Stimulated activated CD4-positive, alpha-beta T cell treated with anti-CD3 and anti-CD28 coated beads, Interleukin-15, amount 100 ng/mL, for 24 hours (primary cell): ENCODE data around the gene ADAMTSL1.

Source experiments
- DNase-seq: peaks from one replicate; pipeline ENCODE4 v3.0.0-alpha.2; 2020

ADAMTSL1 gene

DNA sequence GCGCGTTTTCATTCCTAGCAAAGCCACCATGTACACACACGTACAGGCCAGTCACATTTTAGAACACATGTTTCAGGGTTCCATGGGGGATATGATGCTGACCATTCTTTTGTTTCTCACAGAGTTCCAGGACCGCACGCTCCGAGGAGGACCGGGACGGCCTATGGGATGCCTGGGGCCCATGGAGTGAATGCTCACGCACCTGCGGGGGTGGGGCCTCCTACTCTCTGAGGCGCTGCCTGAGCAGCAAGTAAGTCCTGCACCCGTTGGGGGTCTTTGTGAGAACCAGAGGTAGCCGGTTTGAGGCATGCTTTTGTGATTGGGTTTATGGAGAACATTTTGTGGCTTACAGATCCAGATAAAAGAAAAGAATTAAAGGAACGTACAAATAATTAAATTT, 30.8 kb downstream of the ADAMTSL1 start:
- no peak for DNase-seq

DNA sequence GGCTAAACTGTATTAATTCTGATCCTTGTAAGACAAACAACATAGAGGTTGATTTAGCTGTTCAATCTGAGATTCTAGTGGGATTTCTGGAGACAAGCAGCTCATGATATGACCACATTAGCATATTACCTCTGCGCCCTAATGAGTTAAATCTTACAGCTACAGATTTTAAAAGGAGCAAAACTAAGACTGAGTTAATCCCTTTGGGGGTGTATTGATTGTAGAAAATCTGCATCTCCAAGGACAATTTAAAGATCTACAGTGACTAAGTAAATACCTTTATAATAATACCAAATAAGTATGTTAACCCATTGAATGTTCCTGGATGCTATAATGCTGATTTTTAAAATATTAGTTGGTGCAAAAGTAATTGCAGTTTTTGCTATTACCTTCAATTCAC, 33.2 kb downstream of the ADAMTSL1 start:
- no peak for DNase-seq

DNA sequence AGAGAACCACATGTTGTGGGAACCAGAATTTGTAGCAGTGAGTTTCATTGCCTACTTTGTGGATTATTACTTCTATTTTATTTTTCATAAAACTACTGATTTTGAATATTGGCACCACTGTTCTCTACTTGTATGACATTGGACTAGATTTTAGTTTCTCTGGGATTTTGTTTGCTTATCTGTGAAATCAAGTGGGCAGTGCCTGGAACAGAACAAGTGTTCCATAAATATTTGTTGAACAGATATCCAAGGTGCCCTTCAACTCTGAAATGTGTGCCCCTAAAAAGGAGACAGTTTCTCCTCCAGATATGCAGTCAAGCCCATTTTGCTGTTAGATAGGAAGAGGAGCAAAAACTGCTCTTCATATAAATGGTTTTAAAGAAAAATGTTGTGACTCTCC, 42.6 kb downstream of the ADAMTSL1 start:
- no peak for DNase-seq

DNA sequence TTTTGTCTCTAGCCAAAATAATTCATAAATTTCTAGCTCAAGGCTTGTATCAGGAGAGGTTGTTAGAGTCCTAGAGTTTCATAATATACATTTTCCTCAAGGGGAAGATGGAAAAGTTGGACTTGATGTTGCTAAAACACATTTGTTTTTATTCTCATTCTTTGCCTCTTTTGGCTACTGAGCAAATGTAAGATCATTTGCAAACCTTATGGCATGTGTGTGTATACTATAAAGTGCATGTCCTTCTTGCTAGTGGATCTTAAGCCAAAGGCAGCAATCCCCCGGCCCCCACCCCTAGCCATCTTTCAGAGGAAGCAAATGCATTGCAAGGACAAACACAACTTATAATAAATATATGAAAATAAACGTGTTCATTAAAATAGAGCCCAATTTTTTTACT, 43.0 kb downstream of the ADAMTSL1 start:
- no peak for DNase-seq

DNA sequence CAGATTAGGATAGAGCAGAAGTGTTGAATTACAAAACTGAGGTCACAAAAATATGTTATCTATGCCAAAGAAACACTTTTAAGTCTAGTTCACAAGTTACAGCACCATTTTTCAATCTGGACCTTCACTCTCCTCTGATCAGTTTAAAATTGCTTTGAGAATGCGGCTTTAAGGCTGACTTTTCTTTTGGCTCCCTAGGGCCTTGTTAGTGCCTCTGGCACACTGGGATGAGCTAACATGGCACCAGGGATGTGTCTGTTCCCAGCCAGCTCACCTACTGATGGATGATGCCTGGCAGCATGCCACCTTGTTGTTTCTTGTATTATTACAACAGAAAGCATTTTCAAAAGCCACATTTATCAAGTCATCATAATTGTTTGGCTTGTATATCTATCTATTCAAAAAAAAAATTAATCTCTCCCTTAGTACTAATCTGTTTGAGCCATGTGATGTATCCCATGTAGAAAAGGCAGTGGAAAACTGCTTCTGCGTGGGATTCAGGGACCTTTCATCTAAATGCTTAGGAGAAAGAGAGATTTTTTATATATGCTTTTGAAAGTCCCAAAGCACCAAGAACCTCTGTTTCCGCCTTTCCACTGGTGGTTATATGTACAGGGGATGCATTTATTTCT, 46.6 kb downstream of the ADAMTSL1 start:
- DNase-seq, result no peak

DNA sequence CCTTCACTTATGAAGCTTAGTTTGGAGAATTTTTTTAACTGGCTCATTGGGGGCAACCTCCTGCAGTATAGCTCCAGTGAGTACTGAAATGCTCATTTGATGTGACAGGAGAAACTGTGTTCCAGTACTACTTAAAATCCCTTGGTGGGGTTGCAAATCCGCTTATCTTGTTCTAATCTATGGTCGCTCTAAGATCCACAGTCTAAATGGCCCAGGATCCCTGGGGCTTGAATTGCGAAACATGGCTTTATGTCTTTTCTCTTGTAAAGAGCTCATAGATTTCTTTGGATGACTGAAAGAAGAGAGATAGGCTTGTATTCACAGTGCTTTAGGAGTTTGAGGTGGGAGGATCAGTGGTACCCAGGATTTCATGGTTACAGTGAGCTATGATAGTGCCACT, 52.7 kb downstream of the ADAMTSL1 start:
- DNase-seq, result no peak

DNA sequence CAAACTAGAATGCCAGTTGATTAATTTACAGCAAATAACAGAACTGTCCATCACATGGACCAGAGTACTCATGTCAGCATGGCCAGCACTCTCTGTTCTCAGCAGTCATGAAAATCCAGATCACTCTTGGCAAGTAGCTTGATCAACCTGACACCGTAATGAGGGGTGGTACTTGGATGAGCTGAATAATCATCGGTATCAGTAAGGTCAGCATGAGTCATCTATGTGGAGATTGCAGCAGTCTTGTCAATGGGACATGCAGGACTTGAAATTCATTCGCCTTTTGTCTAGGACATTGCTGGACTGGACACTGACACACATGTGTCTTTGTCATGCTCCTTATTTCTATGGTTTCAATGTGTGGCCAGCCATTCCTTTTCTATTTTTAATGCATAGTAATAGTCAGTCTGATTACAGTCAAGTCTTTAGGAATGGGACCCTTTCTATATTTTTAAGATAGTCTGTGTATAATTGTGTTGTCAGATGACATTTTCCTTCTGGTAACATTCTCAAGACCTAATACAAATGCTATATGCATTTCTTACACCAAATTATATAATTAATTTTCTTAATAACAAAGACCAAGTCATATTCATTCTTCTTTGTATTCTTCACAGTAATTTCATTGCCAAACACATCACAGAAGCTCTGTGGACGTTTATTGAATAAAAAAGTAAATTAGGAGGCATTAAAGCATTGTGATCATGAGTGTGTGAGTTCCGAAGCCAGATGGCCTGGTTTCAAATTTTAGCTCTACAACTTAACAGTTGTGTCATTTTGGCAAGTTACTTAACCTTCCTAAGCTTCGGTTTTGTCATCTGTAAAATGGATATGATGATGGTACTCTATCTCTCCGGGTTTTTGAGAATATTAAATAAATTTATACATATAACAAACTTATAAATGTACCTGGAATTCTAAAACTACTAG, 57.4 kb downstream of the ADAMTSL1 start:
- DNase-seq, result no peak

DNA sequence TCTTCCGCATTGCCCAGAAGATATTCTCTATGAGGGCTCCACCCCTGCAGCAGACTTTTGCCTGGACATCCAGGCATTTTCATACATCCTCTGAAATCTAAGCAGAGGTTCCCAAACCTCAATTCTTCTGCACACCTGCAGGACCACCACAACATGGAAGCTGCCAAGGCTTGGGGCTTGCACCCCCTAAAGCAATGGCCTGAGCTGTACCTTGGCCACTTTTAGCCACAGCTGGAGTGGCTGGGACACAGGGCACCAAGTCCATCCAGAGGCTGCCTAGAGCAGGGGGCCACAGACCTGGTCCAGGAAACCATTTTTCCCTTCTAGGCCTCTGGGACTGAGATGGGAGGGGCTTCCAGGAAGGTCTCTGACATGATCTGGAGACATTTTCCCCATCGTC, 60.7 kb downstream of the ADAMTSL1 start:
- DNase-seq, result no peak

DNA sequence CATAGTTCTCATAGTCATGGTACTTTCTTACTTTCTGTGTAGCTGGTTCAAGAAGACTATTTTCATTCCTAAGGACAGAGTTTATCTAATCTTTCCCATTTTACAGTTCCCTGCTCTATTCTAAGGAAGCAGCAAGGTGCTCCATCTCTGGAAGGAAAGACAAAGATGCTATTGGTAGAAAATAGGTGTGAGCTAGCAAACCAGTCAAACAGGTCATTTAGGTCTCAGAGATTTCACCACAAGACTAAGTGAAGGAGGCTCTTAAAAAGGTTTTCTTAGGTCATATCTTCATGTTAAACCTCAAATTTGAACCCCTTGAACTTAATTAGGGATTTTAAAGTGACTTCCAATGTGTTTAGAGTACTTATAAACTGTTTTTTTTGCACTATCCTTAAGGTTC, 62.6 kb downstream of the ADAMTSL1 start:
- DNase-seq, result no peak

DNA sequence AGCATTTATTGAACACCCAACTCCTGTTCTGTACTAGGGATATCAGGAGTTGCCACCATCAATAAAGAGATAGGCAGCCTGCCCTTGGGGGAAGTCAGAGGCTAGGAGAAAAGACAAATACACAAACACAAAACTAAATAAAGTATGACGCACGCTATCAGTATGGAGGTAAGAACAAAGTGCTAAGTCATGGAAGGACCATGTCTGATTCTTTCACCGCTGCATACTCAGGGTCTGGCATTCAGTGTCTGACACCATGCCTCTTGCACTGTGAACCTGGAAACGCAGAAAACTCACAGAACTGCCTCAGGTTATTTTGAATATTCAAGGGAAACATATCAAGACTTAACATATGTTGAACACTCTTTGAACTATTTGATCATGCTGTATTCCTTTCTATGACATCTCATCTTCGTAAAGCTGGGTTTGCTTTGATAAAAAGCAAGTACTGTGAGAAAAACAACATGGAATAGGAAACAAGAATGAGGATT, 65.3 kb downstream of the ADAMTSL1 start:
- no peak for DNase-seq

DNA sequence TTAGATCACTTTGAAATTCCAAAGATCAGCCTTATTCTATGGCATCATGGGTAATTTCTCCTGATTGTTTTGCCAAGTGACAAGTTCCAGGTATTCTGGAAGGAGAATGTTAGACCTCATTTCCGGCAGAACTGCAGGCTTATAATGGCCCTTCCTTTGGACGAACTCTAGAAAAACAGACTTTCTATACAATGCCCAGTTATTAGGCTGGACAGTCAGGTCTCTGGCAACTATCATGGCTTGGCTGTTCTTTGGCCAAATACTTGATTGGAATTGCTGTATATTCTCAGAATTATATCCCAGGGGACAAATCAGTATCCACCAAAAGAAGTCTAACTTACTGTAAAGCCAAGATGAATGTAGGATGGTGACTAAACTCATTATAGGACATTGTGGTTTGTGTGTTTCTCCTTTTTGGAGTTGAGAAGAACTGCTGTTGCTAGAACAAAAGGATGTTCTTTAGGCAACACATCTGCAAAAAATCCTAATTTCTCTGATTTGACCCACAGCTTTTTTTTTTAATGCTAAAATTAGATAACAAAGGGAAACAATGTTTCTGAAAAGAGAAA, 69.0 kb downstream of the ADAMTSL1 start:
- DNase-seq, result no peak

DNA sequence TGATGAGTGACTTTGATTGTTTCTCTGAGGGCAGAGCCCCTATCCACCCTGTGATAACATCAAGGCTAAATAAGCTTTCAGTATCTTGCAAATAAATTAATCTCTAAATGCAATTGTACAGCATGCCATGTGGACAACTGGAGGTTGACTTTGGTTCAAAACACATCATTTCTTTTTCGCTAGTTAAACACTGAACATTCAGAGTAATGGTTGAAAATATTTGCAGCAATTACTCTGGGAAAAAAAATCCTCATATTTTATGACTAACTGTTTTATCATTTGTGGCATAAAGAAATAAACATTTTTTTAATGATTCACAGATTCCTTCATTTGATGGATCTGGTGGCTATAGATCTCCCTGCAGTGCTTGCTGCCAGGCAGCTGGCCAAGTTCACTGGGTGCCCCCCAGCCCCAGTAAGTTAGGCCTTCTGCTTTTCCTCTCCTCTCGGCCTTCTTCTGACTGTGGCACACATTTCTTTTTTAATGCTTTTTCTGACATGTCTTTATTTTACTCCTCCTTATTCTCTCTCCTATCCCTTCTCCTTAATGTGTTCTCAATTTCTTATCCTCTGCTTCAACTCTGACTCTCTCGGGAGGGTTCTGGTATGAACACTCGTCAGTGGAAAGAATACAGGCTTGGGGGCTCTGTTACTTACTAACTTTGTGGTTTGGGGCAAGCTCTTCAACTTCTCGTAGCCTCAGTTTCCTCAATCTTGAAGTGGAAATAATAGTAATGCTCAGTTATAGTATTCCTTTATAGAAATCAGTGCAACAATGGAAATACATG, 69.6 kb downstream of the ADAMTSL1 start:
- no peak for DNase-seq

DNA sequence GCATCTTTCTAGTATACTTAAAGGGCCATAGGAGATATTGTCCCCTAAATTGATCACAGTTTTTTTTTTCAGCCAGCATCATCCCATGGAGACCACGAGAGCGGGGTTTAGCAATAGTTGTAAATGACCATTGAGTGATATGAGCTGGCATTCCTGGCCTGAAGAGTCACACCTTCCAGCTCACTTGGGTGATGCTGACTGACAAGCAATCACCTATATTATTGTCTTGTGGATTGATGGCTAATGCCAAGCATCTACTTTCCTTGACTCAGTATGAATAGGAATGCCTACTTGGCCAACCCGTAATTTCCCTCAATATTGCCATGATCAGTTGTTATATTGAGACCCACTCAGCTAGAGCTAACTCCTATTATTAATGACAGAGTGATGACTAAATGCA, 70.5 kb downstream of the ADAMTSL1 start:
- no peak for DNase-seq

DNA sequence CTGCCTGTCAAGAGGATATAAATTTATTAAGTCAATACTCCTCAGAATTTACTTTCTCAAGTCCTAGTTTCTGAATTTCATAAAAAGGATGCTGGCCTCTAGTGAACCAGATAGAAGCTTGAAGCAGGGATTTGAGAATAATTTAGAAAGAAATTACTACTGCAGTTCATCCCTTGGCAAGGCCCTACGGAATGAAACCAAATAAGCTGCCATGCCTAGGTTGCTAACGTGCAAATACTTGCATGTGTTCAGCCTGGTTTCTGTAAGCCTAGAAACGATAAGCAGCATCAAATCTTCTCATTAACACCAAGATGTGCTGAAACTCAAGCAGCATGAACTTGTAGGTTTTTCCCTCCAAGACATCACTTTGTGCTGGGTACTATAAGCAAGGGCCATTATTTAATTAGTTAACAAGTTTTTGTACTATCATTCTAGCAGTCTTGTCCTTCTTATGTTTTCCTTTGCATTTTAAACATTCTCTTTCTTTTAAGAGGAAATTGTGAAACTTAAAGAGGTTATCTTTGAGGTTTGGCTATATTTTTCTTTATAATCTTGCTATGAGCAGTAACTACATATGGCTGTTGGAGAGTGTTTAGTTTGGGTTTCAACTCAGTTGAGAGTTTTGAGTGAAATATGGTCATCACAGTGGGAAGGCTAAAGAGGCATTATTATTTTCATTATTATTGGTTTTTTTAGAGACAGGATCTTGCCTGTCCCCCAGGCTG, 71.8 kb downstream of the ADAMTSL1 start:
- no peak for DNase-seq

DNA sequence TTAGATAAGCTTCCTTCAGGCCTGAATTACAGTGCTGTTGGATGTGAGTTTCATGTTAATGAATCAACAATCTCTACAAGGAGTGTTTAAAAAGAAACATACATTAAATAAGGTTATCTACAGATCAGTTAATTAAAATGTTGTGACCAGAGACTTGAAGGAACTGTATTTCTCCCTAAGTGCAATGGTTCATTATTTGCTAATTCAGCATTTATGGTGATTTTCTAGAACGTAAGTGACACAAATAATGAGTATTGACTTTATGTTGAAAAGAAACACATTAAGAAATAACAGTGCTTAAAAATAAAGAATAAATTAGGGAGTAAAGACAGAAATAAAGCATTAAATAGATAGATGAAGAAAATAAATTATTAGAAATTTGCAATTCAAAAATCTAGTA, 74.5 kb downstream of the ADAMTSL1 start:
- DNase-seq, result no peak

DNA sequence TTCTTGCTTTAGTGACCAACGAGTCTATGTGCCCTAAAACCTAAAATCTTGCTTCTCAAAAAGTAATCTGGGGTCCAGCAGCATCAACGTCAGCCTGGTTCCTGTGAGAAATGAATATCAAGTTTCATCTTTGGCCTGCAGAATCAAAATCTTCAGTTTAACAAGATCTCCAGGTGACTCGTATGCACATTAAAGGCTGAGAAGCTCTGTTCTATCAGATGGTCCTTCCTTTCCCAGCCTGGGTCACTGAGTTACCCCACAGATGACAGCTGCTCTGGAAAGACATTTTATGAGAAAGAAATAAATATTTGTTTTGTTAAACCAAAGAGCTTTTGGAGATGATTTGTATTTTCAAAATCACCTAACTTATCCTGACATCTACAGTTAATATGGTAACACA, 75.8 kb downstream of the ADAMTSL1 start:
- DNase-seq, result no peak

DNA sequence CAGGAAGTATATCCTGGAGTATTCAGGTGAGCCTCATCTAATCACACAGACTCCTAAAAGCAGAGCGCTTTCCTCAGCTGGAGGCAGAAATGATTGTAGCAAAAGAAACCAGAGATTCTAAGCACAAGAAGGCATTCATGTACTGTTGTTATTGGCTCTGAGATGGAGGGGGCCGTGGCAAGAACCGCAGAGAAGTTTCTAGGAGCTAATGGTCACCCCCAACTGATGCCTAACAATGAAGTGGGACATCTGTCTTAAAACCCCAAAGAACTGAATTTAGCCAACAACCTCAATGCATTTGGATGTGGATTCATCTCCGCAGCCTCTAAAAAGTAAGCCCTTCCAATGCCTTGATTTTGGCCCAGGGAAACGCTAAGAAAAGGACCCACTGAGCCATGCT, 76.3 kb downstream of the ADAMTSL1 start:
- DNase-seq, result no peak

DNA sequence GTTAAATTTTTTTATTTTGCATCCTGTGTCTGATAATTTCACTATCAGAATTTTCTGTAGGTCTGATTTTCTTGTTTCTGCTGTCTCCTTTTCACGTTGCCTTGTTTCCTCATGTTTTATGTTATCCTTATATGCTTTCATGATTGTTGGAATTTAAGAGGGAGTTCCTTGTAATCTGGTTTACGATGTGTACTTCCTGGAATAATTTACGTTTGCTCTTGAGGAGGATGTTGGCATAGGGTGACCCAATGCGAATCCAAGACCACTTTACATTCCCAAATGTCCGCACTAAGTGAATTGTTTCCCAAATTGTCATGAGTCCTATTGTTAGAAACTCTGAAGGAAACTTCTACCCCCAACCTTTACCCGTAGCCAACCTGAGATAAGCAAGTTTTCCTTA, 80.3 kb downstream of the ADAMTSL1 start:
- no peak for DNase-seq

DNA sequence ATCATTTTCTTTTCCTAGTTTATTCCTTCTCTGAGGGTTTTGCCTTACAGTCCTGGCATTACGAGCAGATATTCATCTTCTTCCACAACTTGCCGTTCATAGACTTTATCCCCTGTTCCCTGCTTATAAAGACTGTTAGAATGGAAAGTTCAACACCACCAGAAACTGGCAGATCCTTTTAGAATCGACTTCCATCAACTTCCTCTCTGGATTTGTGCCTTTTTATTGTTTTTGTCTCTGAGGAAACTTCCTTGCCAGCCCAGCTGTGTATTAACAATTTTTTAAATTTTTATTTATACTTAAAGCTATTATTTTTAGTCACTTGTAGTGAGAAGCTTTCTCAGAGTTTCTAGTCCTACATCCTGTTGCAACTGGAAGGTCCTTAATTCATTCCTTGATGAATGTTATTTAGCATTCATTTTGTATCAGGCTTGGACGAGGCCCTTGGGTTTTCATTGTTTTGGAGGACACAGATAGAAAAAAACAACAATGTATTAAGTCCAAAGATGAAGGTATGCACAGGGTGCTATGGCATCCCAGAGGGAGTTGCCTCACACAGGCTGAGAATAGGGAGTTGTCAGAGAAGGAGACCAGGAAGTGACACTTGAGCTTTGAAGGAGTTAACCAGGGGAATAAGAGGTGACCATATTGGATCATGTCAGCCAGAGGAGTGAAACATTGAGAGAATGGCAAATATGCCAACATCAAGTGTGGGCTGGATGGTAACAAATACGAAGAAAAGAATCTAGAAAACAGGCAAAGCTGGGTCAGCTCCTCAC, 81.3 kb downstream of the ADAMTSL1 start:
- DNase-seq, result no peak

DNA sequence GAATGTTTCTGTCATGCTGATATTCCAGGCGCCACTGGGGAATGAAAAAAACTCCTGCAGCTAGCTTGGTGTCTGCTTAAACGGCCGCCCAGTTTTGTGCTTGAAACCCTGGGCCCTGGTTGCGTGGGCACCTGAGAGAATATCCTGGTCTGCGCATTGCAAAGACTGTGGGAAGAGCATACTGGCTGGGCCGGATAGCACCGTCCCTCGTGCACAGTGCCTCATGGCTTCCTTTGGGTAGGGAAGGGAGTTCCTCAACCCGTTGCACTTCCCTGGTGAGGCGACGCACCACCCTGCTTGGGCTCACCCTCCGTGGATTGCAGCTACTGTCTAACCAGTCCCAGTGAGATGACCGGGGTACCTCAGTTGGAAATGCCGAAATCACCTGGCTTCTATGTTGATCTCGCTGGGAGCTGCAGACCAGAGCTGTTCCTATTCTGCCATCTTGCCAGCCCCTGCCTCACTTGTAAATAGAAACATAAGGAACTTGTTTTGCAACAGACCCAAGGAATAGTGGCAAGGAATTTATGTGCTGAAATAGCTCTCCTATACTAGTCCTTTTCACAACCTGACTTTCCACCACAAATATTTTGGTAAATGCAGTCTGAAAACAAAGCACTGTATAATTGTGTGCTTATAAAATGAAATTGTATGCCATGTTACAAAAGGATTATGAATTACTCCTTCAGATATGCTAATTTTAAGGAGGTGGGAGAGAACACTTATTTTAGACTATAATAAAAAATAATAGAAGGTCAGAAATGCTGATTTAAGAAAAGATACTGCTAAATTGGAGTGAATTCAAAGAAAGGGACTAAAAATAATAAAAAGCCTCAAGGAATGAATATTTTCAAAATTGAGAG, 90.3 kb downstream of the ADAMTSL1 start:
- DNase-seq, result no peak

DNA sequence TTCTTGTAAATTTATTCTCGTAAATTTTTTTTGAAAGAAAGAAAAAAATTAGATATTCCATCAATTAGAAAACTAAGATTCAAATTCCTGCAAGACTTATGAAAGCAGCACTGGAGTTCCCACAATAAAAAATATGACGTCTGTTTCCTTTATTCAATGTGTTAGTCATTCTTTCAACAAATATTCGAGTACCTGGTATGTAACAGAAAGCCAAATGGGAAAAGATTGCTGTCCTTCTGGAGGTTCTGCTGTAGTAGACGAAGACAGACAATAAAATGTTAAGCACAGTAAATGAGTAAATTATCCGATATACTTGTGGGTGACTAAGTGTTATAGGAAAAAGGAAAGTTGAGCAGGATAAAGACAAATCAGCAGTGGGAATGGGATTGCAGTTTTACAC, 92.2 kb downstream of the ADAMTSL1 start:
- no peak for DNase-seq
